GM19468 (cell line): ENCODE measurements around the gene POMZP3.
"Not testable (repeated sequence)": the region's sequence is repeated elsewhere in the genome, so short reads cannot be mapped to it uniquely, and the experiment has no call there.

Experiments
- ATAC-seq: cut with Tn5 transposase; IDR thresholded peaks from one replicate; pipeline ENCODE4 v1.9.1; 2021; ENCODE audit warnings: mild to moderate bottlenecking, moderate library complexity, moderate number of reproducible peaks; ENCODE audit not compliant: unreplicated experiment; ENCODE audit errors: extremely low read depth

POMZP3 gene

GRCh38 chr7:76591033-76591432, 36.0 kb downstream of the POMZP3 start:
- ATAC-seq = not testable (repeated sequence)

DNA sequence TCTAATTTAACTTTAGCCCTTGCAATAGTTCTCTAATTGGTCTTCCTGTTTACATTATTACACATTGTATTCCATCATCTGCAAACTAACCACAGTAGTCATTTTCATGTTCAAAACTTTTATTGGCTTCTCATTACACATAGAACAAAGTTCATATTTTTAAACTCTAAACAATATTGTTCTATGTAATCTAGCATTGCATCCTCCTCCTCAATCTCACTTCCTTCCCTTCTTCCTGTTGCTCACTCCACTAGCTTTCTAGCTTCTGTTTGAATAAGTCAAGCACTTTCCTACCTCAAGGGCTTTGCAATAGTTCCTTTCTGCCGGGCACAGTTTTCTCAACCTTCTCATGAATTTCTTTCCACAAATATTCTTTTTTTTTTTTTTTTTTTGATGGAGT, 38.5 kb downstream of the POMZP3 start:
- ATAC-seq = not testable (repeated sequence)

- not testable (repeated sequence) for ATAC-seq
Observed at GRCh38 chr7:76586585-76587315, 40.3 kb downstream of the POMZP3 start.

DNA sequence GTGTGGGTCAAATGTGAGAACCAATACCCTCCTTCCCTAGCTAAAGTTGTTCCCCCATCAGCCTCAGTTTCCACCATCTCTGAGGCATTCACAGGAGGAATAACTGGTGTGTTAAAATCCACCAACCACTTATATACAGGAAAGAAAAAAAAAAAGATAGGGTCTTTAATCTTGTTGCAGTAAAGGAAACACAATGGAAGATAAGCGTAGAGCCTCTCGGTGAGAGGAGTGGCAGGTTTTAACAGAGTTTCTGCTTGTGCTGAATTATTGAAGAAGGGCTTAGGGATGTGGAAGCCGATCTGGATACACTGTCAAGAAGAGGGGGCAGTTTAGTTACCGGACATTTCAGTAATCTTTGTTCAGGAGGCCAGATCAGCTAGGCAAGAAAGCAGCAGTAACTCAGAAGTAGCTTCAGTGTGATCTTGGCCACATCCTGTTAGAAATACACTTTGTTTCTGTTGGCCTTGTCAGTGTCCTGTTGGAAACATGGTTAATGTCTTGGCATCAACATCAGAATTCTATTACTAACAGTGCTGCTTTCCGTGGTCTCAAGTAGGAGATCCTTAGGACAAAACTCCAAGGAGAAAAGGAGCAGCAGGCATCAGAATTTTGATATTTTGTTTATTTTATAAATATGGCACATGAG, 43.3 kb downstream of the POMZP3 start:
- ATAC-seq = not testable (repeated sequence)

DNA sequence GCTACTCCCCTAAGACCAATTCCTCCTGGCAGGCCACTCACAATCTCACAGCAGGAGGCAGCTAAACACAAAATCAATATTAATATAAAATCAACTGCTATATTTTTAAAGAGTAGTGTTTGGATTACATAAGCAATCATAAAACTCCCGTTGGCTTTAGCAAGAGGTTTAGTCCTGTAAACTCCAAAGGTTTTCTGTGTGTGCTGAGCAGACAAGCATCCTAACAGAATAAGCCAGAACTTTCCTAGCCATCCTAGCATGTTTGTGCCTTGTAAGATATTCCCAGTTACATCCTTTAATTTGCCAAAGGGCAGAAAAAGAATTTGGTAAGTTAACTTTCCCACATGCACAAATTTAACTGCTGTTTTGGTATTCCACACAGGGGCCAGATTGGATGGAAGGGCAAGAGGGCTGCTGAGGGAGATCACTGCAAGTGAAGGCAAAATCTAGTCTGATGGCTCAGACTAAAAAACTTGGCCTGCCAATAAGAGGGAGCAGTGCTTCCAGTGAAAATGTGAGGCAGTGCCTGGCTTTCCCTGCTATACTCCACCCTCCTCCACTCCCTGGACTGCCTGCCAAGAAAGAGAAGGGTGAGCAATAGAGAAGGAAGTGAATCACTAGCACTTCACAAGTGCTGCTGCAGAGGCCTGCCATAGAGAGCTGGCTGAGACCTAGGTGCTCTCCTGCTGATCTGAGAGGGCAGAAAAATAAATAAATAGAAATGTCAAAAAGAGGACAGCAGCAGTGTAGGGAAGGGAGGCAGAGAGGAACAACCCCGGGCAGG, 44.0 kb downstream of the POMZP3 start:
- ATAC-seq = not testable (repeated sequence)

- ATAC-seq = not testable (repeated sequence)
Observed at GRCh38 chr7:76575919-76576655, 51.0 kb downstream of the POMZP3 start.

DNA sequence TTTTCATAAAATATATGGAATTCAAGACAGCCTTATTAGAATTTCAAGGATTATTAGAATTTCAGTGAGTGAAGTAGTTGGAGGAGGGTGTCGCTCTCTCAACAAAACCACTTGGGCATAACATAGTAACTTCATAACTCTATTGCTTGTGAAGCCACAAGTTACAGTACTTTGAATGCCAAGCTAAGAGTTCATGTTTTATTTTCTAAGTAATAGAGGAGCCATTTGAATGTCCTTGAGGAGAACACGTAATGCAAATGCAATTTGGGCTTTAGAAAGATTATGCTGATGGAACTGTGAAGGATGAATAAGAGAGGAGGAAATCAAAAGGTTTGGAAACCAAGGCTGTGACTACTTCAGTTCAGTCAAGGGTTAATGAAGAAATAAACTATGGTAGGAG, 51.6 kb downstream of the POMZP3 start:
- not testable (repeated sequence) for ATAC-seq

DNA sequence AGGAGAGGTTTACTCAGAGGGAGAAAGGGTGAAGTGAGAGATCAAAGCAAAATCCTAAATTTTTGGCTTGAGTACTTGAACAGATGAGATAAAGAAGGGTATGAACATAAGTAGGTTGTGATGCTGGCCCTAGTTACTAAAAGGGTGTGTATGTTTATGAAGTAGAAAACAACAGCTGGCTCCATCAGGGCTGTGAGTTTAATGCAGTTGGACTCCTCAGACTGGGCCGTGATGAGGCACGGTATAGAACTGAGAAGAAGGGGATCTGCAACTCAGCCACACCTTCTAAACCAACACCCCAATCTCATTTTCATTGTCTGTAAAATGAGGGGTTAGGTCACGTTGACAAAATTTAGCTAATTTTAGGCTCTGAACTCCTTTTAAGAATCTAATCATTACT, 54.8 kb downstream of the POMZP3 start:
- not testable (repeated sequence) for ATAC-seq

- ATAC-seq = not testable (repeated sequence)
Observed at GRCh38 chr7:76570324-76570775, 56.7 kb downstream of the POMZP3 start.

GRCh38 chr7:76568742-76569141, 58.3 kb downstream of the POMZP3 start:
- not testable (repeated sequence) for ATAC-seq

GRCh38 chr7:76567753-76568152, 59.3 kb downstream of the POMZP3 start:
- not testable (repeated sequence) for ATAC-seq

GRCh38 chr7:76567311-76567710, 59.8 kb downstream of the POMZP3 start:
- not testable (repeated sequence) for ATAC-seq

DNA sequence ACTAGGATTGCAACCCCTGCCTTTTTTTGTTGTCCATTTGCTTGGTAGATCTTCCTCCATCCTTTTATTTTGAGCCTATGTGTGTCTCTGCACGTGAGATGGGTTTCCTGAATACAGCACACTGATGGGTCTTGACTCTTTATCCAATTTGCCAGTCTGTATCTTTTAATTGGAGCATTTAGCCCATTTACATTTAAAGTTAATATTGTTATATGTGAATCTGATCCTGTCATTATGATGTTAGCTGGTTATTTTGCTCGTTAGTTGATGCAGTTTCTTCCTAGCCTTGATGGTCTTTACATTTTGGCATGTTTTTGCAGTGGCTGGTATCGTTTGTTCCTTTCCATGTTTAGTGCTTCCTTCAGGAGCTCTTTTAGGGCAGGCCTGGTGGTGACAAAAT, 62.1 kb downstream of the POMZP3 start:
- ATAC-seq = not testable (repeated sequence)

DNA sequence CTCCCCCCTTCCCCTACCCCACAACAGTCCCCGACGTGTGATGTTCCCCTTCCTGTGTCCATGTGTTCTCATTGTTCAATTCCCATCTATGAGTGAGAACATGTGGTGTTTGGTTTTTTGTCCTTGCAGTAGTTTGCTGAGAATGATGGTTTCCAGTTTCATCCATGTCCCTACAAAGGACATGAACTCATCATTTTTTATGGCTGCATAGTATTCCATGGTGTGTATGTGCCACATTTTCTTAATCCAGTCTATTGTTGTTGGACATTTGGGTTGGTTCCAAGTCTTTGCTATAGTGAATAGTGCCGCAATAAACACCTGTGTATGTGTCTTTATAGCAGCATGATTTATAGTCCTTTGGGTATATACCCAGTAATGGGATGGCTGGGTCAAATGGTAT, 65.7 kb downstream of the POMZP3 start:
- not testable (repeated sequence) for ATAC-seq

- ATAC-seq = not testable (repeated sequence)
Observed at GRCh38 chr7:76560157-76560556, 66.9 kb downstream of the POMZP3 start.
